Stimulated activated CD8-positive, alpha-beta memory T cell treated with anti-CD3 and anti-CD28 coated beads, Interleukin-4, amount 100 ng/mL, for 1 hour (primary cell): Measurements from ENCODE around the gene RNF4.
"Not testable (repeated sequence)": the region's sequence is repeated elsewhere in the genome, so short reads cannot be mapped to it uniquely, and the experiment has no call there.

Source experiments
- DNase-seq, 2 donors: peaks; one replicate each; pipeline ENCODE4 v3.0.0-alpha.2; 2020; ENCODE audit warnings: low read depth in 2 of 2, low spot score in 1 of 2

RNF4 gene

GRCh38 chr4:2485956-2486355 lies 17.1 kb downstream of the RNF4 start:
- DNase-seq = no peak

- no peak for DNase-seq
Measured at GRCh38 chr4:2486981-2487380, 18.1 kb downstream of the RNF4 start.

GRCh38 chr4:2487632-2488031 lies 18.7 kb downstream of the RNF4 start:
- no peak for DNase-seq

GRCh38 chr4:2489081-2489805 lies 20.3 kb downstream of the RNF4 start:
- DNase-seq = no peak

- DNase-seq = no peak
Measured at GRCh38 chr4:2489841-2490552, 21.1 kb downstream of the RNF4 start.

- DNase-seq = no peak
Measured at GRCh38 chr4:2492970-2493369, 24.1 kb downstream of the RNF4 start.

GRCh38 chr4:2494992-2495391 lies 26.1 kb downstream of the RNF4 start:
- no peak for DNase-seq

GRCh38 chr4:2497324-2497723 lies 28.4 kb downstream of the RNF4 start:
- DNase-seq = no peak

- DNase-seq = no peak
Measured at GRCh38 chr4:2497931-2498330, 29.0 kb downstream of the RNF4 start.

GRCh38 chr4:2500547-2500946 lies 31.6 kb downstream of the RNF4 start:
- no peak for DNase-seq

- no peak for DNase-seq
Measured at GRCh38 chr4:2501034-2501594, 32.2 kb downstream of the RNF4 start.

GRCh38 chr4:2503809-2504208 lies 34.9 kb downstream of the RNF4 start:
- no peak for DNase-seq

GRCh38 chr4:2507259-2507658 lies 38.4 kb downstream of the RNF4 start:
- DNase-seq = no peak

GRCh38 chr4:2507855-2508254 lies 38.9 kb downstream of the RNF4 start:
- DNase-seq = no peak

- DNase-seq = no peak
Measured at GRCh38 chr4:2510351-2511259, 41.7 kb downstream of the RNF4 start.

GRCh38 chr4:2511645-2512131 lies 42.8 kb downstream of the RNF4 start:
- DNase-seq = no peak

- no peak for DNase-seq
Measured at GRCh38 chr4:2512396-2513135, 43.7 kb downstream of the RNF4 start.

GRCh38 chr4:2514193-2514592 lies 45.3 kb downstream of the RNF4 start:
- DNase-seq = not testable (repeated sequence)

- DNase-seq = not testable (repeated sequence)
Measured at GRCh38 chr4:2514944-2515343, 46.0 kb downstream of the RNF4 start.

- no peak for DNase-seq
Measured at GRCh38 chr4:2515830-2516550, 47.1 kb downstream of the RNF4 start.
